HG02678 (cell line): Measurements from ENCODE around the gene EFCAB7.

Experiments used
- ATAC-seq: cut with Tn5 transposase; IDR thresholded peaks from one replicate; pipeline ENCODE4 v1.9.1; 2021; ENCODE audit warnings: mild to moderate bottlenecking, moderate library complexity; ENCODE audit not compliant: unreplicated experiment

The EFCAB7 gene, protein sequence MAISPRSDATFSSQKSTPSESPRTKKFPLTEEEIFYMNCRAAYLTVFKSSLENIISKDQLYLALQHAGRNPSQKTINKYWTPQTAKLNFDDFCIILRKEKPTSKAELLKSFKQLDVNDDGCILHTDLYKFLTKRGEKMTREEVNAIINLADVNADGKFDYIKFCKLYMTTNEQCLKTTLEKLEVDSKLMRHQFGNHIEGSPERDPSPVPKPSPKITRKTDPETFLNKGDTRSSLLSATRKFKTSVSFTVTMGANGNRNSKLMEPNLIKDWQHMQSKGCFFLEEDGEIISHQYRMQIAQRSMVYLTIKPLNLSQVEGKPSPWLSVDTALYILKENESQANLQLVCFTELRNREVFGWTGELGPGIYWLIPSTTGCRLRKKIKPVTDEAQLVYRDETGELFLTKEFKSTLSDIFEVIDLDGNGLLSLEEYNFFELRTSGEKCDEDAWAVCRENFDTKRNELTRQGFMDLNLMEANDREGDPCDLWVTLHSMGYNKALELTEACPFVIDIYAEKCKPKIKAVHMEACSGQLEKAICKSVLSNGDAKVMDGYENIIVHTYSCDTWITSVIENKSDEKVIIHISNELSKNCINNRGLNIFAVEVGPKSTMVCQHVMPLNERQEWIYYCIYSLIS

DNA sequence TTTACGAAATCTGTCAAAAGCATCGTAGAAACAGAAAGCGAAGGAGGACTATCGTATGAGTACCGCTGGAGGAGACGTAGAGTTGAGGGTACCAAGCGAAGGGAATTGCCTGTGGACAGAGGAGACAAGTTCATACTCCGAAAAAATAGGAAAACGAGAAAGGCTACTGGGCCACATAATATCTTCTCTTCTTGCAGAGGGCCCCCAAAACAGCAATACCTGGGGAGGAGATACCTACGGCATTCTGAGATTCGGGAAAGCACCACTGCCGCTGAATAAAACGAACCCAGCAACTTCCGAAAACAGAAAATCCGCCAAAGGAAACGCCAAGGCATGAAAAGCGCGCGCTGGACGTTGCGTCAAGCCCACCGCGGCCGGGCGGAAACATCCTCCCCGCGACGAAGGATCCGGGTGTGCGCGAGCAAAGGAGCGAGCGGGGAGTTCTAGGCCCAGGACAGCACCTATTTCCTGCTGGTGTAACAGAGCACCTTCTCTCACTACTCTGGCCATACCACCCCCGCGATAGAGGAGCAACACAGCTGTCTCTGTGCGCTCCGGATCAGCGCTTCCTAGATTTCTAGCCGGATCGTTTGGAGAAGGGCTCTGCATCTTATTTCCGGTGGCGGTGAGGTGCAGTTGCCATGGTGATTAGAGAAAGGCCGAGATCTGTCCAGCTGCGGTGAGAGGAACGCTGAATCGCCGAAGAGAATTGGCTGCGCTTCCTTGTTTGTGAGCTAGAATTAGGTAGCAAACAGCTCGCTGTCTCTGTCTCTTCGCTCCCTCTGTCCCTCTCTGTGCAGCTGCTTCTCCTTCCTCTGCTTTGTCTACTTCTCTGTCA lies at the start of gene EFCAB7, which contains the start of gene ITGB3BP:
Gene EFCAB7, plus strand, starts transcription at position 635 of the 838 bp plus-strand sequence. CDS start 2,048 bp downstream, outside the sequence.
Gene ITGB3BP, minus strand, starts transcription at position 335 of the 838 bp plus-strand sequence. Its CDS starts 92 bp downstream, at position 243.
- ATAC-seq, result peak; percentile 87

DNA sequence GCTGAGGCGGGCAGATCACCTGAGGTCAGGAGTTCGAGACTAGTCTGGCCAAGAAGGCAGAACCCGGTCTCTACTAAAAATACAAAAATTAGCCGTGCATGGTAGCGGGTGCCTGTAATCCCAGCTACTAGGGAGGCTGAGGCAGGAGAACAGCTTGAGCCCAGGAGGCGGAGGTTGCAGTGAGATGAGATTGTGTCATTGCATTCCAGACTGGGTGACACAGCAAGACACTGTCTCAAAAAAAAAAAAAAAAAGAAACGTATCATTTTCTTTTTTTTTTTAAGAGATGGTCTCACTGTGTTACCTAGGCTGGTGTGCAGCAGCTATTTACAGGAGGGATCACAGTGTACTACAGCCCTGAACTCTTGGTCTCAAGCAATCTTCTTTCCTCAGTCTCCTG lies 47.6 kb upstream of the EFCAB7 start:
- no peak for ATAC-seq

DNA sequence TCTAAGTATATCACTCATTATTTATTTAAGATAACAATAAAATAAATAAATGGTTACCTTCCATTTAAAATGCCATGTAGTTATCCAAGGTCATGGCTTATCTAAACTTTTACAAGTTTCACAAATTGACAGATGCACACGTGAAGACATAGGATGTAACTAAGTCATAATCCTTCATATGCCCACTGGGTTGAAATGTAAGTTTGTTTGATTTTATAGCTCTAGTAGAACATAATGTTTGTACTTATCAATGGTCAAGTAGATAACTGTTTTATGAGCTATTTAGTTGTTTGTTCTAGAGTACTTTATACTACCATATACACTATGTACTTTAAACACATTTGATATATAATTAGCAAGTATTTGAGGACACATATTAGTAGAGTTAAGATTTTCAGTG lies 43.3 kb upstream of the EFCAB7 start:
- no peak for ATAC-seq

DNA sequence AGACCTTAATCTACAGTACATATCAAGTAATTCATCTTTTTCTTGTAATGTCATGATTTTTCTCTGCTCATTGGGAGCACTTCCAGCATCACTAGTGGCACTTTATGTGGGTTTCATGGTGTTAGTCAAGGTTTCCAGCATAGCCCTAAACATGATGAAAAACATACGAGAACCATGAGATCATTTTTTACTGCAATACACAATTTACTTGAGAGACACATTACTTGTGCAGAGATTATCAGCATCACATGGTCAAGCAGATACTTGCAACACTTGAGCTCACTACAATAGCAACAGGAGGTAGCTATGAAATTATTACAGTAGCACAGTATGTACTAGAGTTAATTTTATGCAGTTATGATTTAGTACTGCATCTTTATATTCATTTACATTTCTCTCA lies 36.7 kb upstream of the EFCAB7 start:
- ATAC-seq, result no peak

DNA sequence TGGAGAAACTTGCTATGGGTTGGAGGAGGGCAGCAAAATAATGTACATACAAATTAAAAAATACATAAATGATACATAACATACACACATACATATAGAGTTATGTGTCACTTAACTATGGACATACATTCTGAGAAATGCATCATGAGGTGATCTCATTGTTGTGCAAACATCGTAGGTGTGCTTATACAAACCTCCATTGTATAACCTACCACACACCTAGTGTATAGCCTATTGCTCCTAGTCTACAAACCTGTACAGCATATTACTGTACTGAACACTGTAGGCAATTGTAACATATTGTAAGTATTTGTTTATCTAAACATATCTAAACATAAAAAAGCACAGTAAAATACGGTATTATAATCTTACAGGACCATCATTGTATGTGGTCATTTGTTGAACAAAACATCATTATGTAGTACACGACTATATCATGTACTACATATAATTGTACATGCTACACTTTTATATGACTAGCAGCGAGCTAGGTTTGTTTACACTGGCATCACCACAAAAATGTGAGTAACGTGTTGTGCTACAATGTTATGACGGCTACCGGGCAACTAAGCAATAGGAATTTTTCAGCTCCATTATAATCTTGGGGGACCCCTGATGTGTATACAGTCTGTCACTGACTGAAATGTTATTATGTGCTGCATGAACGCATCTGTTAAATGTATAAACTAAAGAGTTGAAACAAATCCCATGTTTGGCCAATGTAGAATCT lies 35.8 kb upstream of the EFCAB7 start:
- no peak for ATAC-seq

DNA sequence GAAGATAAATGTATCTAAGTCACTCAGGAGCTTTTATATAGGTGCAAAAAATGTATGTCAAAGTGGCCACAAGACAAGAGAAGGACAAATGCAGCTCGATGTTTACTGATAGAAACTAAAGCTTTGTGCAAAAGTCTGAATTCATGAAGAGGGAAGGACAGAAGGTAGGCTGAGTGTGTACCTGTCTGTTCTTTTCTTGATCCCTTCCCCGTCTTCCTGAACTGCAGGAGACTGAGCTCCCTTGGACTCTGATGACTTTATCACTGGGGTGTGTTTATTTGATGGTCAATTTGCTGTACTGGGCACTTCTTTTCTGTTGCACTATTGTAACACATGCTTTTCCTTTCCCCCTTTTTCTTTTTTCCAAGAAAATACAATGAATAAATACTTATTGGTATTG lies 25.7 kb upstream of the EFCAB7 start:
- no peak for ATAC-seq

DNA sequence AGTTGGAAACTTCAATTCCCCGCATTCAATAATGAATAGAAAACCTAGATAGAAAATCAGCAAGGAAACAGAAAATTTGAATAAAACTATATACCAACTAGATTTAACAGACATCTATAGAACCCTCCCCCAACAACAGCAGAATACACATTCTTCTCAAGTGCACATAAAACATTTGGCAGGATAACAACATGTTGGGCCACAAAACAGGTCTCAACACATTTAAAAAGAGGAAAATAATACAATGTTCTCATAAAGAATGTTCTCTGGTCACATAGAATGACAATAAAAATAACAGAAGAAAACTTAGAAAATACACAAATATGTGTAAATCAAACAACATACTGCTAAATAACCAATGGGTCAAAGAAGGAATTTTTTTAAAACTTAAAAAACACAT lies 25.2 kb upstream of the EFCAB7 start:
- no peak for ATAC-seq

DNA sequence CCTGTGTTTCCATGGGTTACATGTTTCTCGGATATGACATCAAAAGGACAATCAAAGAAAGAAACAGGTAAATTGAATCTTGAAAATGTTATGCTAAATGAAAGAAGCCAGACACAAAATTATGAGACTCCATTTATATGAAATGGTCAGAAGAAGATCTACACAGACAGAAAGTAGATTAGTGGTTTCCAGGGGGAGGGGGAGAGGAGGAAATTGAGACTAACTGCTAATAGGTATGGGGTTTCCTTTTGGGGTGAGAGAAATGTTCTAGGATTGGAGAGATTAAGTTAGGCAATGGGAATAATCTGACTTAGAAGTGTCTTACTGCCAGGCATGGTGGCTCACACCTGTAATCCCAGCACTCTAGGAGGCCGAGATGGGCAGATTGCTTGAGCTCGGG lies 22.1 kb upstream of the EFCAB7 start:
- ATAC-seq, result no peak

DNA sequence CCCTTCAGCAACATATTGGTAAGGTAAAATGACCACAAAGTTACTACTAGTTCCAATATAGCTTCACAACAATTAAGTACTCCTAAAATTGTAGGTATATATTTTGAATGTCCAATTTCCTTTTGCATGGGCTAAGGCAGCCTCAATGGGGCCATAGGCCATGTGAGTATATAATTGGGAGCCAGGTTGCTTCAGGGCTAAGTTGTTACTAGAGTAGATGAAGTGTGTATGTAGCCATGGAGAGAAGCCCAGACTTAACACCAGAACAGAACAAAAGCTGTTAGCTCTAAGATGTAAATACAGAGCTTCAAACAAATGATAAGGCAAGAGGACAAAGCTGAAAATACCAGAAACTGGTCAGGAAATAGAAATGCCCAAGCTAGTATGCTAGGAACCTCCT lies 16.5 kb upstream of the EFCAB7 start:
- ATAC-seq, result no peak

DNA sequence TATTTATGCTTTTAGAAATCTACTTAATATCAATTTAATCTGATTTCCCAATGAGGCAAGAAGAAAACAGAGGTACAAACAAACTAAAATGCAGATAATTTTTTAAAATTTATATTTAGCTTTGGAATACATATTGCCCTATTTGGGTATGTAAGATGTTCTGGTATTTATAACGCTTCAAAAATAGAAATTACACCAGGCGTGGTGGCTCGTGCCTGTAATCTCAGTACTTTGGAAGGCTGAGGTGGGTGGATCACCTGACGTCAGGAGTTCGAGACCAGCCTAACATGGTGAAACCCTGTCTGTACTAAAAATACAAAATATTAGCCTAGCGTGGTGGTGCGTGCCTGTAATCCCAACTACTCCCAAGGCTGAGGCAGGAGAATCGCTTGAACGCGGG lies 13.6 kb upstream of the EFCAB7 start:
- ATAC-seq, result no peak

DNA sequence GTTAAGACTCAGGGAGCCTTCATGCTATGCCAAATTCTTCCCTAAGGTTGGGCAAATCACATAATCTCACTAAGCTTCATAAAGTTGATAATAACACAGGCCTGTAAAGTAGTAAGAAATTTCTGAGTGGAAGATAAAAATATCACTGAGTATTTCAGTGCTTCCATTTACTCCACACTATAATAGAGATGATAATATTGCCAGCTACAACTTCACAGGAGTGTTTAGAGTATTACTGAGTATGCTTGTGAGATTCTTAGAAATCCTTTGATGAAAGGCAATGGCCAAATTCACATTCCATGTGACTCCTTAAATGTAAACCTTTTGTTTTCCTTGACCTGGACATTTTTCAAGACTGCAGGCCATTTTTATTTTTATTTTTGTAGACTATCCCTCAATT lies 10.7 kb upstream of the EFCAB7 start:
- no peak for ATAC-seq

DNA sequence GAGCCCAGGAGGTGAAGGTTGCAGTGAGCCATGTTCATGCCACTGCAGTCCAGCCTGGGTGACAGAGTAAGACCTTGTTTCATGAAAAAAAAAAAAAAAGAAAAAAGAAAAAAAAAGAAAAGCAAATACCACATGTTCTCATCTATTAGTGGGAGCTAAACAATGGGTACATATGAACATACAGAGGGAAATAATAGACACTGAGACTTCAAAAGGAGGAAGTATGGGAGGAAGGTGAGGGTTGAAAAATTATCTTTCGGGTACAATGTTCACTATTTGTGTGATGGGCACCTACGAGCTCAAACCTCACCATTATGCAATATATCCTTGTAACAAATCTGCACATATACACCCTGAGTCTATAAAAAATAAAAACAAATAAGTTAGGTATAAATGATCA lies 6.7 kb upstream of the EFCAB7 start:
- no peak for ATAC-seq

DNA sequence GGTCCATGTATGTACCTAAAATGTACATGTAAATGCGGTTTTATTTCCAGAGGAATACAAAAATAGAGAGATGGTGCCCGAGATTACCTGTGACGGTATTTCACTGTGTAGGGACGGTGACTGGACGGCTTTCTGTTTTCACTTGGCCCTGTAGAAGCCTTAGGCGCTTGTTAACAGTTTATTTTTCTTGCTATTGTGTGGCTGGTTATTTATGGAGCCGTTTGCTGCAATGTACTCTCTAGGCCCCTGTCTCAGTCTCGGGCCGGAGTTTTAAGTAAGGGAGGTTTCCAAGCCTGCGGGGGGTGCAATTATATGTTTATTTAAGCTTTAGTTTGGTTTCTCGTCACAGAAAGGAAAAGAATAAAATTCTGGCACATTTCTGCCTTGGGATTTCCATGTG lies 413 bp downstream of the EFCAB7 start:
- peak; percentile 7 for ATAC-seq

DNA sequence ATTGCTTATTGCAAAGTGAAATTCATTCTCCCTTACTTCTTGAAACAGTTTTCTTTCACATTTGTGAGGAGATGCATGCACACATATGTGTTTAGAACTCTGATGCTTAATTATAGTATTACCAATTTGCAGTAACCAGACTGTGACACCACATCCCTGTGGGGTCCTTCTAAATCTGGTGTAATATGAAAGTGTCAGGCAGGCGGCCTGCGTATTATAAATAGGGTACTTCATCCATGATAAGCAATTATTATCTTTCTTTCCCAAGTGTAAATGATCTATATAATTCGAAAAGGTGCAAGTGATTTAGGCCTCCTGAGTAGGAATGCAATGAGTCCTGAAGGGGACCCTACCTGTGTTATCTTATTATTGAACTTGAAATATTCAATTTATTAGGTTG lies 876 bp downstream of the EFCAB7 start:
- ATAC-seq, result no peak

DNA sequence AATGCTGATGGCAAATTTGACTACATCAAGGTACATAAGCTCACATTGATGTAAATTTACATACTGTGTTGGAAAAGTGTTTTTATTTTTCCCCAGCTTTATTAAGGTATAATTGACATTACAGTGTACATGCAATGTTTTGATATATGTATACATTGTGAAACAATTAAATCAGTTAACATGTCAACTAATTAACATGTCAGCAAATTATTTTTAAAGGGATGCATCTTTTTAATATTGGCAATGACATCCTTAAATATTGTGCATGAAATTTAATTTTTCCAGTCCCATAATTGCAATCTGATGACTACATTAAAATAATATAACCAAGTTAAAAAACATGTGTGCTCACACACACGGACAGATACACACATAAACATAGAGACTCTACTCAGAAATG lies 9.4 kb downstream of the EFCAB7 start:
- ATAC-seq, result no peak

DNA sequence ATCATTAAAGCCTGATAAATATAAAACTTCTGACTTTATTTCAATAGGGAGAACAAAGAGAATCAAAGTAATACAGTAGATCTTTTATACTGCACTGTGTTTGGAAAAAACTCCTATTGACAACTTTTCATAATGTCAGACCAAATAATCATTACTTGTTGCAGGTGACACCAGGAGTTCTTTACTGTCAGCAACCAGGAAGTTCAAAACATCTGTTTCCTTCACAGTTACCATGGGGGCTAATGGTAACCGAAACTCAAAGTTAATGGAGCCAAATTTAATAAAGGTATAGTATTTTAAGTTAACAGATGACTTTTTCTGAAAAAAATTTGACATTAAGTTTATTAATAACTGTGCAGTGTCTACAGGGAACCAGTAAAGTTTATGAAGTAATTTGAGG lies 10.6 kb downstream of the EFCAB7 start:
- no peak for ATAC-seq

DNA sequence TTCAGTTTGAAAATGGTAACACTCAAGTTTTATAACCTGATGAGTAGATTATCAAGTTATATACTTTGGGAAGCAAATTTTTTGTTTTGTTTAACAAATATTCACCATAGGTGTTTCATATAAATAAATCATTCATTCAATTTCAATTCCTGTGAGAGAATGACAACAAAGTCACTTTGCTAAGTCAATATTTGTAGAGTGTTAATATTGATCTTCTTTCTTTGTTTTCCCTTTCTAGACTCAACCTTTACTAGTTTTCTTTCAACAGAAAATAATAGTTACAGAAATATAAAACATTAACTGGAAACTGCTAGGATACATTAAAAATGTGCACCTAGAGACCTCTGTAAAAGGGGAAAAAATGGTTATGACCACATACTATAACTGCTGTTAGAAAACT lies 11.1 kb downstream of the EFCAB7 start:
- no peak for ATAC-seq

DNA sequence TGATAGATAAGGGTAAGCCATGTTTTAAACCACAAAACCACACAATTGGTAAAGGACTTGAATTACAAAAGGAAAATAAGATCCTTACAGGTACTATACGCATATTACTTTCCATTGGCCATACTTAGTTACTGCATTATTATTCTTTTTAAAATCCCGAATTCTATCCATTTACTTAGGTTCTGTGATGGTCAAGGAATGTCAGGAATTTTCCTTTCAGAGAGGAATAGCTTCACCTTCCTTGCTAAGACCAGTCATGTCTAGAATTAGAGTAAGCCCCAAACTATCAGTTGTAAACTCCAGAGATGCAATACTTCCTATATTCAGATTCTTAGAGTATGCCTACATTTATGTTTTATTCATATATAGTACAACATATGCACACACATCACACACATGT lies 13.7 kb downstream of the EFCAB7 start:
- no peak for ATAC-seq

DNA sequence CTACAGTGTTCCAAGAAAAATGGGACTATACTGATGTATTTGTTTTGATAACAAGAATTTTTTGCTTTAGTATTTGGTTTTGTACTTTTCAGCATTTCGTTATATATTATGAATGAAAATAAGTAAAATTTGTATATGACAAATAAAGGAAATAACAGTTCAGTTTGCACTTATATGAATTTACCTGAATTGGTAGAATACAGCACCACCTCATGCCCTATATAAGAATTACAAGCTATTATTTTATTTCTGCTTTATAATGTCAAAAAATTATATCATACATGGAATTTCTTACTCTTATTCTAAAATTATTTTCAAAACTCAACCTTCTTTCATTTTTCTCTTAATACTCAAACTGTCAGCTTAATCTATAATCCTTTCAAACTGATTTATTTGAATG lies 14.6 kb downstream of the EFCAB7 start:
- ATAC-seq, result no peak

DNA sequence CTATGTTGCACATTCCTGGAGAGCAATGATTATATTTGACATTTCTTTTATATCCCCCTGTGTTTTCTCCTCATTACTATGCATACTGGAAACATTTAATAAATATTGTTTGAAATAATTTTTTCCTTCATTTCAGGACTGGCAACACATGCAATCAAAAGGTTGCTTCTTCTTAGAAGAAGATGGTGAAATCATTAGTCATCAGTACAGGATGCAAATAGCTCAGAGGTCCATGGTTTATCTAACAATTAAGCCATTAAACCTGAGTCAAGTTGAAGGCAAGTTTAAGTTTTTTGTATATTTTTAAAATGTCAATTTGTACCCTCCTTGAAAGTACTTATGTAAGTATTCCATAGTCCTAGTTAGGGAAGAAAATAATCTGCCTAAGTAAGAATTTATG lies 22.5 kb downstream of the EFCAB7 start:
- ATAC-seq, result no peak
